Caco-2 (cell line): ENCODE data around the gene HYAL1. TPM values are rescaled to one million over a fixed set of nuclear protein-coding genes. Genes with fewer than 3 reads are reported as not detected.

Experiments used
- BruUV-seq: library from RNA; stranded (reverse); fragments of 400-500 nt; replicated peaks from 2 replicates; lab custom pipeline; 2021; lab: Mats Ljungman, UMichigan
- CTCF ChIA-PET: fragments of 300-600 bp; sonication (Branson Sonifier 250); formaldehyde crosslinking; loops from one replicate; lab custom pipeline; 2022; ENCODE audit warnings: antibody characterized with exemption; lab: Charles Lee
- POLR2A ChIA-PET: fragments of 300-600 bp; sonication (Branson Sonifier 250); formaldehyde crosslinking; loops from one replicate; lab custom pipeline; 2022; ENCODE audit warnings: antibody characterized with exemption; lab: Charles Lee
- DNase-seq, 2 experiments: peaks; one replicate each; pipeline versions ENCODE4 v3.0.0 to v3.0.0-alpha.2; 2020 to 2022
- H3K27me3 ChIP-seq: replicated peaks from 2 replicates; pipeline ENCODE4 v1.6.0; 2011; ENCODE audit warnings: low read length; ENCODE audit not compliant: control insufficient read depth, insufficient read depth
- H3K36me3 ChIP-seq: 2 replicates; pipeline ENCODE4 v1.5.1; 2011; ENCODE audit warnings: low read length; ENCODE audit not compliant: control insufficient read depth, insufficient read depth
- H3K4me1 ChIP-seq: fragments of 250-450 bp; sonication (Bioruptor Pico); 2 replicates; pipeline ENCODE4 v1.5.1; 2020; ENCODE audit warnings: mild to moderate bottlenecking
- H3K4me3 ChIP-seq: 2 replicates; pipeline ENCODE4 v1.5.1; 2011; ENCODE audit warnings: low read depth, mild to moderate bottlenecking, control low read depth, low read length
- H3K9me3 ChIP-seq: fragments of 250-450 bp; sonication (Bioruptor Pico); 2 replicates; pipeline ENCODE4 v1.5.1; 2020; ENCODE audit warnings: mild to moderate bottlenecking, moderate library complexity
- H3K27ac Mint-ChIP-seq: one replicate; pipeline ENCODE4 v1.8.0; 2022; ENCODE audit warnings: mixed read lengths; ENCODE audit not compliant: unreplicated experiment
- H3K27me3 Mint-ChIP-seq: one replicate; pipeline ENCODE4 v1.8.0; 2022; ENCODE audit warnings: mixed read lengths; ENCODE audit not compliant: insufficient read depth, unreplicated experiment
- H3K36me3 Mint-ChIP-seq: one replicate; pipeline ENCODE4 v1.8.0; 2022; ENCODE audit warnings: mild to moderate bottlenecking, mixed read lengths; ENCODE audit not compliant: insufficient read depth, unreplicated experiment
- H3K4me1 Mint-ChIP-seq: one replicate; pipeline ENCODE4 v1.8.0; 2022; ENCODE audit warnings: low read depth, mixed read lengths; ENCODE audit not compliant: unreplicated experiment
- H3K4me3 Mint-ChIP-seq: one replicate; pipeline ENCODE4 v1.8.0; 2022; ENCODE audit warnings: mild to moderate bottlenecking, moderate library complexity, mixed read lengths; ENCODE audit not compliant: unreplicated experiment
- H3K9me3 Mint-ChIP-seq: one replicate; pipeline ENCODE4 v1.8.0; 2022; ENCODE audit warnings: mixed read lengths; ENCODE audit not compliant: unreplicated experiment
- CTCF ChIP-seq, 2 experiments: fragments of 200-600 bp in 1 of 2; IDR thresholded peaks; 1 replicate in 1 of 2; 2 replicates in 1 of 2; pipeline versions ENCODE4 v1.5.1 to v1.8.0; 2011 to 2022; ENCODE audit warnings: antibody characterized with exemption in 1 of 2, control low read depth in 1 of 2, inconsistent platforms in 1 of 2, low read depth in 1 of 2, low read length in 1 of 2, mild to moderate bottlenecking in 1 of 2, moderate library complexity in 1 of 2; ENCODE audit not compliant: insufficient read depth in 1 of 2, severe bottlenecking in 1 of 2, unreplicated experiment in 1 of 2
- intact Hi-C: fragments of 100-400 bp; cut with micrococcal nuclease; formaldehyde crosslinking; loops from one replicate; pipeline ENCODE4 v1.10.0; 2022; ENCODE audit not compliant: unreplicated experiment
- total RNA-seq: library from RNA; stranded (reverse); gene quantifications from 2 replicates; pipeline ENCODE4 v1.2.3, GENCODE V29; 2022

HYAL1 gene
- total RNA-seq, 1 experiment from 2014 or later = 2.3 TPM

GRCh38 chr3:50350527-50351322, 47.4 kb upstream of the HYAL1 start, which contains the start of the genes CYB561D2 and NPRL2:
TSS of gene CYB561D2 (plus strand) at chr3:50350862. CDS start at chr3:50351434, 572 bp downstream.
TSS of gene NPRL2 (minus strand) at chr3:50350775. CDS start at chr3:50350652, 123 bp downstream.
- peaks cover 4% of the 10 kb centered on the region; the same call in 1 of the 2 replicates for H3K36me3 ChIP-seq
- Mint-ChIP-seq H3K36me3 (peaks cover 34% of the 10 kb centered on the region), H3K27me3 (no peaks in the 10 kb centered on the region), H3K27ac (peak within 1 kb of the TSS; percentile 81), H3K4me3 (peak within 1 kb of the TSS; percentile 76), H3K4me1 (peaks cover 12% of the 10 kb centered on the region), H3K9me3 (no peaks in the 10 kb centered on the region)
- no peaks in the 10 kb centered on the region for H3K9me3 ChIP-seq
- peak within 1 kb of the TSS; percentile 91 for H3K4me3 ChIP-seq
- CTCF ChIA-PET = interaction anchor here (0.5 to 2.2 kb wide), 10 partner anchors 14 to 265 kb away, joined by 3 to 10 read pairs (median 4); partner anchors contain the start of genes GNAI2 and HEMK1
- peak; percentile 96 for DNase-seq
- no peaks in the 10 kb centered on the region for H3K27me3 ChIP-seq
- intact Hi-C loops = loop anchor here (1.0 to 5.0 kb wide), 2 partner anchors 9 to 262 kb away; partner anchors contain the start of genes CISH and TMEM115
- peaks cover 3% of the 10 kb centered on the region; the same call in 1 of the 2 replicates for H3K4me1 ChIP-seq
- BruUV-seq = no TSS peak
- no peak for TF ChIP-seq CTCF (IDR thresholded peaks at IDR 0.05; ENCODE audit: insufficient read depth in 1 of 2, low read depth in 1 of 2, low read length in 1 of 2, severe bottlenecking in 1 of 2, unreplicated experiment in 1 of 2)
- POLR2A ChIA-PET = interaction anchor here (0.6 to 2.5 kb wide), 7 partner anchors 14 to 1833 kb away, joined by 3 to 42 read pairs (median 7); partner anchors contain the start of genes IFRD2, MANF and TUSC2

GRCh38 chr3:50350213-50350526, 46.8 kb upstream of the HYAL1 start:
- Histone ChIP-seq H3K4me1 (peaks cover 3% of the 10 kb centered on the region; the same call in 1 of the 2 replicates), H3K27me3 (no peaks in the 10 kb centered on the region), H3K9me3 (no peaks in the 10 kb centered on the region), H3K4me3 (peak overlapping the region; percentile 91), H3K36me3 (peaks cover 2% of the 10 kb centered on the region; the same call in 1 of the 2 replicates)
- H3K27me3 Mint-ChIP-seq = no peaks in the 10 kb centered on the region
- peaks cover 13% of the 10 kb centered on the region for H3K4me1 Mint-ChIP-seq
- H3K36me3 Mint-ChIP-seq = peaks cover 29% of the 10 kb centered on the region
- POLR2A ChIA-PET = interaction anchor here (0.6 to 2.5 kb wide), 7 partner anchors 13 to 1834 kb away, joined by 3 to 42 read pairs (median 7); partner anchors contain the start of genes IFRD2, MANF and TUSC2
- intact Hi-C loops = loop anchor here (5.0 kb wide), 1 partner anchor 262 kb away; the partner anchor contains the start of gene CISH
- CTCF ChIA-PET = interaction anchor here (0.5 to 2.2 kb wide), 9 partner anchors 13 to 219 kb away, joined by 3 to 10 read pairs (median 4); partner anchors contain the start of genes GNAI2 and HEMK1
- DNase-seq = no peak
- TSS peak; percentile 43 for BruUV-seq
- no peak for TF ChIP-seq CTCF (IDR thresholded peaks at IDR 0.05; ENCODE audit: insufficient read depth in 1 of 2, low read depth in 1 of 2, low read length in 1 of 2, severe bottlenecking in 1 of 2, unreplicated experiment in 1 of 2)
- peak overlapping the region; percentile 81 for H3K27ac Mint-ChIP-seq
- no peaks in the 10 kb centered on the region for H3K9me3 Mint-ChIP-seq
- peak overlapping the region; percentile 76 for H3K4me3 Mint-ChIP-seq
